IMR-90 (cell line): ENCODE results near the gene NXN. TPM values are rescaled to one million over a fixed set of nuclear protein-coding genes. Genes with fewer than 3 reads are reported as not detected.
A peak's percentile ranks its signal among the peaks of the same experiment; 100 is the strongest.

ENCODE experiments used
- ATAC-seq: fragments of 200-7000 bp; cut with Tn5 transposase; 2 replicates; pipeline ENCODE4 v1.9.1; 2020; ENCODE audit warnings: low read depth, mild to moderate bottlenecking, moderate library complexity
- BruUV-seq: library from RNA; stranded (reverse); fragments of 400-500 nt; replicated peaks from 2 replicates; lab custom pipeline; 2021; lab: Mats Ljungman, UMichigan
- CTCF ChIA-PET: fragments of 300-600 bp; formaldehyde crosslinking; extraction: SDS; loops from one replicate; lab custom pipeline; 2021; ENCODE audit warnings: antibody characterized with exemption; lab: Yijun Ruan, JAX
- POLR2A ChIA-PET: fragments of 300-600 bp; sonication (Branson Sonifier 250); formaldehyde crosslinking; loops from one replicate; lab custom pipeline; 2022; ENCODE audit warnings: antibody characterized with exemption; ENCODE audit not compliant: unreplicated experiment; lab: Charles Lee
- DNase-seq: peaks from one replicate; pipeline ENCODE4 v3.0.0; 2013
- H2AFZ ChIP-seq: replicated peaks from 2 replicates; pipeline ENCODE3; 2013; ENCODE audit warnings: low read length, mild to moderate bottlenecking; ENCODE audit not compliant: poor library complexity
- H2AK5ac ChIP-seq: 2 replicates; pipeline ENCODE4 v1.6.1; 2013; ENCODE audit warnings: low read depth, low read length, inconsistent platforms
- H2AK9ac ChIP-seq: replicated peaks from 2 replicates; pipeline ENCODE3; 2013; ENCODE audit warnings: mild to moderate bottlenecking, low read depth, low read length, moderate library complexity; ENCODE audit not compliant: poor library complexity
- H2BK120ac ChIP-seq: 2 replicates; pipeline ENCODE4 v1.6.1; 2013; ENCODE audit warnings: low read depth, low read length, inconsistent platforms
- H2BK15ac ChIP-seq: 3 replicates; pipeline ENCODE4 v1.6.1; 2013; ENCODE audit warnings: low read depth, low read length, inconsistent platforms
- H2BK20ac ChIP-seq: 2 replicates; pipeline ENCODE4 v1.6.1; 2013; ENCODE audit warnings: low read depth, mild to moderate bottlenecking, inconsistent platforms, low read length, moderate library complexity
- H2BK5ac ChIP-seq: 2 replicates; pipeline ENCODE4 v1.6.1; 2013; ENCODE audit warnings: mild to moderate bottlenecking, low read depth, low read length, inconsistent platforms; ENCODE audit not compliant: poor library complexity, severe bottlenecking
- H3K14ac ChIP-seq: replicated peaks from 2 replicates; pipeline ENCODE4 v1.6.1; 2013; ENCODE audit warnings: low read depth, low read length, inconsistent platforms
- H3K18ac ChIP-seq: 2 replicates; pipeline ENCODE4 v1.6.1; 2013; ENCODE audit warnings: low read depth, low read length, control low read depth
- H3K23ac ChIP-seq: 2 replicates; pipeline ENCODE4 v1.6.1; 2013; ENCODE audit warnings: low read depth, low read length, inconsistent platforms
- H3K27ac ChIP-seq: 2 replicates; pipeline ENCODE4 v1.5.1; 2013; ENCODE audit warnings: mild to moderate bottlenecking, control low read depth, low read length; ENCODE audit not compliant: insufficient read depth
- H3K27me3 ChIP-seq: 2 replicates; pipeline ENCODE4 v1.6.1; 2013; ENCODE audit warnings: low read length; ENCODE audit not compliant: control insufficient read depth, insufficient read depth
- H3K36me3 ChIP-seq: 2 replicates; pipeline ENCODE4 v1.6.1; 2013; ENCODE audit warnings: low read length, mixed read lengths; ENCODE audit not compliant: control insufficient read depth, insufficient read depth
- H3K4ac ChIP-seq: 2 replicates; pipeline ENCODE4 v1.6.1; 2013; ENCODE audit warnings: low read depth, low read length, inconsistent platforms
- H3K4me1 ChIP-seq: 2 replicates; pipeline ENCODE4 v1.6.1; 2013; ENCODE audit warnings: low read length, mixed read lengths; ENCODE audit not compliant: control insufficient read depth, insufficient read depth
- H3K4me2 ChIP-seq: 2 replicates; pipeline ENCODE4 v1.6.1; 2013; ENCODE audit warnings: low read depth, mild to moderate bottlenecking, control low read depth, low read length, moderate library complexity
- H3K4me3 ChIP-seq: 2 replicates; pipeline ENCODE4 v1.5.1; 2013; ENCODE audit warnings: low read depth, mild to moderate bottlenecking, control low read depth, low read length, moderate library complexity; ENCODE audit not compliant: insufficient read depth
- H3K56ac ChIP-seq: 2 replicates; pipeline ENCODE4 v1.6.1; 2013; ENCODE audit warnings: low read length, inconsistent platforms; ENCODE audit not compliant: insufficient read depth; ENCODE audit errors: extremely low read depth
- H3K79me1 ChIP-seq, 2 experiments: 2 replicates each; pipeline ENCODE4 v1.6.1; 2013; ENCODE audit warnings: low read length in 2 of 2, inconsistent platforms in 1 of 2, low read depth in 1 of 2
- H3K9ac ChIP-seq: 2 replicates; pipeline ENCODE4 v1.6.1; 2013; ENCODE audit warnings: low read depth, low read length, control low read depth
- H3K9me1 ChIP-seq: 2 replicates; pipeline ENCODE4 v1.6.1; 2013; ENCODE audit warnings: low read length, inconsistent platforms; ENCODE audit not compliant: insufficient read depth
- H3K9me3 ChIP-seq: 2 replicates; pipeline ENCODE4 v1.6.1; 2013; ENCODE audit warnings: low read length; ENCODE audit not compliant: control insufficient read depth, insufficient read depth
- H4K20me1 ChIP-seq: 2 replicates; pipeline ENCODE4 v1.6.1; 2013; ENCODE audit warnings: low read length, inconsistent platforms; ENCODE audit not compliant: insufficient read depth
- H4K5ac ChIP-seq: 2 replicates; pipeline ENCODE4 v1.6.1; 2013; ENCODE audit warnings: mild to moderate bottlenecking, low read depth, low read length, control low read depth
- H4K8ac ChIP-seq, 2 experiments: 2 replicates each; pipeline ENCODE4 v1.6.1; 2013; ENCODE audit warnings: low read depth in 2 of 2, low read length in 2 of 2, control low read depth in 1 of 2, inconsistent platforms in 1 of 2
- H4K91ac ChIP-seq: 2 replicates; pipeline ENCODE4 v1.6.1; 2013; ENCODE audit warnings: low read depth, low read length, inconsistent platforms; ENCODE audit not compliant: insufficient read depth
- FOS ChIP-seq: fragments of 150-350 bp; IDR thresholded peaks from 2 replicates; pipeline ENCODE4 v1.6.1; 2016; ENCODE audit warnings: low read depth, low read length
- RCOR1 ChIP-seq: IDR thresholded peaks from 2 replicates; pipeline ENCODE4 v1.6.1; 2012; ENCODE audit warnings: mild to moderate bottlenecking, low read length, improper control_type of control experiment; ENCODE audit not compliant: insufficient replicate concordance
- WGBS, 2 experiments: methylation state at CpG; one replicate each; pipeline versions ENCODE4 v1.1.5 to v1.1.7; 2013; ENCODE audit warnings: missing lambda C conversion rate in 2 of 2; ENCODE audit not compliant: insufficient read length in 1 of 2; ENCODE audit errors: extremely low coverage in 2 of 2; 5-methylcytosine and 5-hydroxymethylcytosine counted together
- dilution Hi-C: fragments of 300-500 bp; cut with HindIII; formaldehyde crosslinking; loops from one replicate; pipeline ENCODE4 v1.14.3; 2018; ENCODE audit warnings: low sequenced_read_pairs; ENCODE audit not compliant: unreplicated experiment
- in situ Hi-C: fragments of 300-500 bp; cut with MboI; formaldehyde crosslinking; loops from 3 replicates; pipeline ENCODE4 v1.14.3; 2019; ENCODE audit warnings: low sequenced_read_pairs, inconsistent platforms, mixed read lengths
- intact Hi-C: fragments of 100-400 bp; cut with micrococcal nuclease; formaldehyde crosslinking; loops from 2 replicates; pipeline ENCODE4 v1.10.0; 2022
- polyA plus RNA-seq, 3 experiments: library from polyadenylated mRNA; depleted of rRNA; stranded (reverse); fragments of >200 nt; gene quantifications; 2 replicates each; pipeline ENCODE4 v1.2.3, GENCODE V29; 2012; ENCODE audit warnings: low replicate concordance in 1 of 3
- total RNA-seq: library from RNA; depleted of rRNA; stranded (reverse); fragments of >200 nt; gene quantifications from 2 replicates; pipeline ENCODE4 v1.2.3, GENCODE V29; 2012

NXN gene
- total and polyA plus RNA-seq, 2 of the 4 experiments (the other 2 are of a cell fraction) = 52.5 to 116 TPM

GRCh38 chr17:1001640-1002411 is 22.2 kb upstream of the NXN start:
- intact Hi-C loops = loop anchor here (1.0 kb wide), 1 partner anchor 54 kb away; no protein-coding TSS in a partner anchor
- DNase-seq = peak; percentile 75
- ATAC-seq = peak; percentile 12
- H3K36me3 ChIP-seq = peaks cover 46% of the 10 kb centered on the region
- ChIA-PET POLR2A (no interaction called here), CTCF (interaction anchor here (1.5 to 3.2 kb wide), 2 partner anchors 27 to 54 kb away, joined by 3 to 25 read pairs; no protein-coding TSS in a partner anchor)
- peaks cover 68% of the 10 kb centered on the region for H4K20me1 ChIP-seq
- H3K9me1 ChIP-seq = peaks cover 30% of the 10 kb centered on the region
- peak overlapping the region; percentile 83 for H4K91ac ChIP-seq
- no TSS peak for BruUV-seq
- H2AK5ac ChIP-seq = peak overlapping the region; percentile 98
- peak overlapping the region; percentile 93 for H3K14ac ChIP-seq
- H3K27ac ChIP-seq = peak overlapping the region; percentile 95
- H3K23ac ChIP-seq = peak overlapping the region; percentile 96; the same call in 1 of the 2 replicates
- peak overlapping the region; percentile 82 for H2AK9ac ChIP-seq
- H2BK15ac ChIP-seq = peak overlapping the region; percentile 91; the same call in 2 of the 3 replicates
- peak overlapping the region; percentile 41; the same call in 1 of the 2 replicates for H3K56ac ChIP-seq
- peaks cover 28 to 72% of the 10 kb centered on the region in 2 experiments for H3K79me1 ChIP-seq
- peak; percentile 17 for TF ChIP-seq RCOR1
- TF ChIP-seq FOS = no peak
- H3K4ac ChIP-seq = peak overlapping the region; percentile 97
- H2BK5ac ChIP-seq = peak overlapping the region; percentile 96
- peak overlapping the region; percentile 52 for H2AFZ ChIP-seq
- in situ Hi-C loops = no loop called here
- H2BK20ac ChIP-seq = peak overlapping the region; percentile 87
- no peaks in the 10 kb centered on the region for H3K9me3 ChIP-seq
- H3K4me1 ChIP-seq = peaks cover 50% of the 10 kb centered on the region
- WGBS, 2 experiments = 44% methylated on average over 6 of the region's 18 CpGs; no CpG with 5 or more reads in 1 of the 2 experiments
- peak overlapping the region; percentile 87 for H3K18ac ChIP-seq
- H3K4me3 ChIP-seq = no peak overlapping the region
- dilution Hi-C loops = no loop called here
- H4K5ac ChIP-seq = peak overlapping the region; percentile 83
- peak overlapping the region; percentile 7 to 95; a peak in 3 of 4 replicates for H4K8ac ChIP-seq
- H3K4me2 ChIP-seq = peak overlapping the region; percentile 15
- peak overlapping the region; percentile 47 for H3K9ac ChIP-seq
- peak overlapping the region; percentile 95 for H2BK120ac ChIP-seq
- no peaks in the 10 kb centered on the region for H3K27me3 ChIP-seq
